ACC112 (cell line): ENCODE measurements around the gene TPRN.

Experiments used
- H2AFZ ChIP-seq: fragments of 200-600 bp; sonication (generic); one replicate; pipeline ENCODE4 v1.6.0; 2017; ENCODE audit warnings: antibody characterized with exemption, low read length; ENCODE audit not compliant: unreplicated experiment
- H3K27ac ChIP-seq: fragments of 200-600 bp; sonication (generic); 2 replicates; pipeline ENCODE4 v1.5.1; 2014; ENCODE audit warnings: low read depth, mild to moderate bottlenecking, antibody characterized with exemption, low read length, moderate library complexity
- H3K27me3 ChIP-seq: fragments of 200-600 bp; sonication (generic); 2 replicates; pipeline ENCODE4 v1.6.1; 2014; ENCODE audit warnings: mild to moderate bottlenecking, antibody characterized with exemption, low read length, moderate library complexity, mixed read lengths; ENCODE audit not compliant: insufficient read depth
- H3K36me3 ChIP-seq: fragments of 200-600 bp; sonication (generic); 2 replicates; pipeline ENCODE4 v1.6.1; 2016; ENCODE audit warnings: mild to moderate bottlenecking, antibody characterized with exemption, low read length, moderate library complexity, mixed read lengths; ENCODE audit not compliant: insufficient read depth
- H3K4me1 ChIP-seq: fragments of 200-600 bp; sonication (generic); one replicate; pipeline ENCODE4 v1.6.1; 2016; ENCODE audit warnings: low read length, mixed read lengths; ENCODE audit not compliant: insufficient read depth, unreplicated experiment, control insufficient read depth
- H3K4me3 ChIP-seq: fragments of 200-600 bp; sonication (generic); 2 replicates; pipeline ENCODE4 v1.5.1; 2014; ENCODE audit warnings: mild to moderate bottlenecking, low read depth, low read length
- H3K79me2 ChIP-seq: fragments of 200-600 bp; sonication (generic); one replicate; pipeline ENCODE4 v1.6.0; 2016; ENCODE audit warnings: low read length; ENCODE audit not compliant: control insufficient read depth, unreplicated experiment, insufficient read depth

The TPRN gene

GRCh38 chr9:137183980-137184595, 16.5 kb downstream of the TPRN start:
- H3K4me3 ChIP-seq, result no peak overlapping the region
- H2AFZ ChIP-seq, result no peak overlapping the region
- no peak overlapping the region for H3K27ac ChIP-seq
- peaks cover 7% of the 10 kb centered on the region for H3K4me1 ChIP-seq
- H3K27me3 ChIP-seq, result no peaks in the 10 kb centered on the region
- no peaks in the 10 kb centered on the region for H3K36me3 ChIP-seq
- H3K79me2 ChIP-seq, result peaks cover 23% of the 10 kb centered on the region

GRCh38 chr9:137182836-137183235, 17.7 kb downstream of the TPRN start:
- Histone ChIP-seq H2AFZ (no peak overlapping the region), H3K79me2 (peaks cover 20% of the 10 kb centered on the region), H3K36me3 (no peaks in the 10 kb centered on the region), H3K27ac (no peak overlapping the region), H3K4me3 (no peak overlapping the region), H3K4me1 (peaks cover 17% of the 10 kb centered on the region), H3K27me3 (no peaks in the 10 kb centered on the region)

GRCh38 chr9:137181680-137182079, 18.9 kb downstream of the TPRN start:
- H3K27ac ChIP-seq, result no peak overlapping the region
- H3K4me1 ChIP-seq, result peaks cover 10% of the 10 kb centered on the region
- no peak overlapping the region for H3K4me3 ChIP-seq
- H3K27me3 ChIP-seq, result no peaks in the 10 kb centered on the region
- H3K36me3 ChIP-seq, result no peaks in the 10 kb centered on the region
- H2AFZ ChIP-seq, result no peak overlapping the region
- H3K79me2 ChIP-seq, result peaks cover 9% of the 10 kb centered on the region

- no peak overlapping the region for H3K4me3 ChIP-seq
- H3K27me3 ChIP-seq, result no peaks in the 10 kb centered on the region
- H3K4me1 ChIP-seq, result peaks cover 10% of the 10 kb centered on the region
- H3K36me3 ChIP-seq, result no peaks in the 10 kb centered on the region
- no peak overlapping the region for H2AFZ ChIP-seq
- H3K79me2 ChIP-seq, result no peaks in the 10 kb centered on the region
- no peak overlapping the region for H3K27ac ChIP-seq
Observed at GRCh38 chr9:137180491-137180890, 20.1 kb downstream of the TPRN start.

- no peaks in the 10 kb centered on the region for H3K27me3 ChIP-seq
- peaks cover 10% of the 10 kb centered on the region for H3K4me1 ChIP-seq
- H3K27ac ChIP-seq, result no peak overlapping the region
- no peak overlapping the region for H2AFZ ChIP-seq
- no peaks in the 10 kb centered on the region for H3K79me2 ChIP-seq
- H3K36me3 ChIP-seq, result no peaks in the 10 kb centered on the region
- no peak overlapping the region for H3K4me3 ChIP-seq
Observed at GRCh38 chr9:137179761-137180160, 20.8 kb downstream of the TPRN start.

GRCh38 chr9:137178939-137179630, 21.5 kb downstream of the TPRN start:
- Histone ChIP-seq H3K27me3 (no peaks in the 10 kb centered on the region), H3K4me1 (peaks cover 10% of the 10 kb centered on the region), H3K79me2 (no peaks in the 10 kb centered on the region), H3K27ac (no peak overlapping the region), H3K4me3 (no peak overlapping the region), H3K36me3 (no peaks in the 10 kb centered on the region), H2AFZ (no peak overlapping the region)

- no peaks in the 10 kb centered on the region for H3K36me3 ChIP-seq
- H3K27ac ChIP-seq, result no peak overlapping the region
- peaks cover 10% of the 10 kb centered on the region for H3K4me1 ChIP-seq
Observed at GRCh38 chr9:137178201-137178938, 22.2 kb downstream of the TPRN start.

GRCh38 chr9:137176302-137177182, 24.0 kb downstream of the TPRN start:
- Histone ChIP-seq H3K27me3 (no peaks in the 10 kb centered on the region), H3K4me3 (no peak overlapping the region), H2AFZ (no peak overlapping the region), H3K27ac (no peak overlapping the region), H3K79me2 (no peaks in the 10 kb centered on the region), H3K4me1 (peaks cover 10% of the 10 kb centered on the region), H3K36me3 (no peaks in the 10 kb centered on the region)

More at GRCh38 chr9:137178201-137178938, 22.2 kb downstream of the TPRN start:
- no peaks in the 10 kb centered on the region for H3K79me2 ChIP-seq
- no peak overlapping the region for H3K4me3 ChIP-seq
- H2AFZ ChIP-seq, result no peak overlapping the region
- H3K27me3 ChIP-seq, result no peaks in the 10 kb centered on the region

GRCh38 chr9:137175345-137175961, 25.1 kb downstream of the TPRN start:
- Histone ChIP-seq H2AFZ (no peak overlapping the region), H3K27me3 (peaks cover 5% of the 10 kb centered on the region; the same call in 1 of the 2 replicates), H3K36me3 (no peaks in the 10 kb centered on the region), H3K4me3 (no peak overlapping the region), H3K27ac (no peak overlapping the region), H3K4me1 (peaks cover 10% of the 10 kb centered on the region), H3K79me2 (no peaks in the 10 kb centered on the region)
